Left cardiac atrium (tissue), 4 donors: ENCODE results near the gene VASN. TPM values are rescaled to one million over a fixed set of nuclear protein-coding genes. Genes with fewer than 3 reads are reported as not detected.

Source experiments
- ATAC-seq, 2 donors: fragments of 200-7000 bp; cut with Tn5 transposase; one replicate each; pipeline ENCODE4 v1.9.1; 2020; ENCODE audit warnings: mild to moderate bottlenecking in 2 of 2, moderate library complexity in 2 of 2
- DNase-seq: peaks from one replicate; pipeline ENCODE4 v3.0.0-alpha.2; 2020
- intact Hi-C, 2 donors: fragments of 100-400 bp; cut with DNase I; formaldehyde crosslinking; loops; one replicate each; pipeline versions ENCODE4 v1.14.1 to v1.15.1; 2022 to 2023
- total RNA-seq, 2 donors: library from RNA; stranded (reverse); fragmentation: NEBNext Ultra II Directional; extraction: Animal tissue kit (Norgen Biotek cat#: 25700); gene quantifications; one replicate each; pipeline ENCODE4 v1.2.1, GENCODE V29; 2021
- donor health status: DM: no; HTN: yes; CAD: no.
- donor health status: DM: no; HTN: yes; CAD: no; lungs with severe emphysema.
- donor health status: DM: yes; HTN: yes; CAD: no.
- donor health status: Dilated cardiomyopathy.

Gene VASN
- total RNA-seq, 2 donors from 2014 or later = 10.6 to 20.0 TPM

GRCh38 chr16:4408323-4408690, 36.7 kb downstream of the VASN start:
- intact Hi-C loops = loop anchor here (10.0 kb wide), 2 partner anchors 124 to 144 kb away; no protein-coding TSS in a partner anchor
- ATAC-seq = no peak
- DNase-seq = no peak

- DNase-seq (no peak), ATAC-seq (peak in 1 of 2 donors; percentile 20)
- intact Hi-C loops = loop anchor here (10.0 kb wide), 2 partner anchors 125 to 145 kb away; no protein-coding TSS in a partner anchor
Observed at GRCh38 chr16:4409081-4409932, 37.7 kb downstream of the VASN start.

GRCh38 chr16:4410335-4411075, 38.9 kb downstream of the VASN start:
- DNase-seq (peak; percentile 45), ATAC-seq (peak in 1 of 2 donors; percentile 26)
- intact Hi-C loops = no loop called here

GRCh38 chr16:4411684-4412083, 40.0 kb downstream of the VASN start:
- intact Hi-C loops = no loop called here
- DNase-seq = peak; percentile 78
- peak; percentile 14 to 37 for ATAC-seq

- DNase-seq (no peak), ATAC-seq (no peak)
- intact Hi-C loops = no loop called here
Observed at GRCh38 chr16:4412159-4412558, 40.5 kb downstream of the VASN start.

- DNase-seq (peak; percentile 6), ATAC-seq (no peak)
- intact Hi-C loops = no loop called here
Observed at GRCh38 chr16:4412854-4413253, 41.2 kb downstream of the VASN start.

GRCh38 chr16:4414187-4414917, 42.7 kb downstream of the VASN start:
- ATAC-seq (no peak), DNase-seq (peak; percentile 21)
- intact Hi-C loops = no loop called here

GRCh38 chr16:4415538-4416199, 44.0 kb downstream of the VASN start:
- DNase-seq = peak; percentile 64
- ATAC-seq = peak; percentile 31 to 40
- intact Hi-C loops = no loop called here

- intact Hi-C loops = no loop called here
- ATAC-seq = peak; percentile 95 to 96
- DNase-seq = peak; percentile 98
Observed at GRCh38 chr16:4416200-4417032, 44.8 kb downstream of the VASN start, which contains the start of gene CORO7. CORO7 (minus strand) TSS chr16:4416596; CDS start chr16:4416518, 78 bp downstream.

- intact Hi-C loops = no loop called here
- DNase-seq (no peak), ATAC-seq (no peak)
Observed at GRCh38 chr16:4419402-4419959, 47.8 kb downstream of the VASN start.

GRCh38 chr16:4420505-4421105, 49.0 kb downstream of the VASN start:
- intact Hi-C loops = no loop called here
- DNase-seq (no peak), ATAC-seq (no peak)

GRCh38 chr16:4425378-4426020, 53.9 kb downstream of the VASN start, which contains the start of gene DNAJA3:
DNAJA3 (plus strand) TSS chr16:4425868; CDS start chr16:4425882, 14 bp downstream.
- peak; percentile 94 for DNase-seq
- peak; percentile 98 to 99 for ATAC-seq
- intact Hi-C loops = no loop called here

GRCh38 chr16:4426021-4426684, 54.5 kb downstream of the VASN start:
- DNase-seq (no peak), ATAC-seq (peak; percentile 4 to 14)
- intact Hi-C loops = no loop called here

- intact Hi-C loops = no loop called here
- DNase-seq (no peak), ATAC-seq (no peak)
Observed at GRCh38 chr16:4426722-4427372, 55.2 kb downstream of the VASN start.

GRCh38 chr16:4428500-4428899, 56.9 kb downstream of the VASN start:
- ATAC-seq = no peak
- intact Hi-C loops = no loop called here
- no peak for DNase-seq

GRCh38 chr16:4431023-4431422, 59.4 kb downstream of the VASN start:
- no peak for ATAC-seq
- intact Hi-C loops = no loop called here
- no peak for DNase-seq
